CD14-positive monocyte (primary cell): ENCODE data around the gene CREBBP. TPM values are rescaled to one million over a fixed set of nuclear protein-coding genes. Genes with fewer than 3 reads are reported as not detected.

ENCODE experiments used
- DNase-seq, 3 donors: peaks; one replicate each; pipeline ENCODE4 v3.0.0-alpha.2; 2011 to 2022
- H2AFZ ChIP-seq: 2 replicates; pipeline ENCODE4 v1.6.0; 2012; ENCODE audit warnings: mild to moderate bottlenecking, low read depth, low read length, inconsistent platforms; ENCODE audit not compliant: insufficient read depth, poor library complexity, severe bottlenecking
- H3K27ac ChIP-seq, 2 donors: 1 replicate in 1 of 2; 2 replicates in 1 of 2; pipeline ENCODE4 v1.5.1; 2012 to 2013; ENCODE audit warnings: low read length in 2 of 2, control low read depth in 1 of 2, inconsistent platforms in 1 of 2, low read depth in 1 of 2, mild to moderate bottlenecking in 1 of 2
- H3K27me3 ChIP-seq, 2 donors: one replicate each; pipeline versions ENCODE4 v1.6.0 to v1.6.1; 2011 to 2013; ENCODE audit warnings: low read length in 2 of 2; ENCODE audit not compliant: control insufficient read depth in 2 of 2, insufficient read depth in 2 of 2
- H3K36me3 ChIP-seq, 2 donors: replicated peaks in 1 of 2; 1 replicate in 1 of 2; 2 replicates in 1 of 2; pipeline versions ENCODE4 v1.5.1 to v1.6.1; 2012 to 2013; ENCODE audit warnings: low read length in 2 of 2, control low read depth in 1 of 2, inconsistent platforms in 1 of 2, mild to moderate bottlenecking in 1 of 2; ENCODE audit not compliant: insufficient read depth in 2 of 2, control insufficient read depth in 1 of 2
- H3K4me1 ChIP-seq, 2 donors: 1 replicate in 1 of 2; 2 replicates in 1 of 2; pipeline versions ENCODE4 v1.5.1 to v1.6.1; 2012 to 2013; ENCODE audit warnings: low read length in 2 of 2, control low read depth in 1 of 2, inconsistent platforms in 1 of 2, mild to moderate bottlenecking in 1 of 2, moderate library complexity in 1 of 2; ENCODE audit not compliant: insufficient read depth in 2 of 2, control insufficient read depth in 1 of 2
- H3K4me2 ChIP-seq: replicated peaks from 2 replicates; pipeline ENCODE3; 2012; ENCODE audit warnings: low read length, moderate library complexity, mild to moderate bottlenecking; ENCODE audit not compliant: poor library complexity, severe bottlenecking; ENCODE audit errors: extremely low read depth
- H3K4me3 ChIP-seq, 3 experiments: fragments of 200-600 bp in 1 of 3; sonication (generic) in 1 of 3; replicated peaks in 1 of 3; 1 replicate in 2 of 3; 2 replicates in 1 of 3; pipeline ENCODE4 v1.5.1; 2011 to 2013; ENCODE audit warnings: low read length in 3 of 3, mild to moderate bottlenecking in 3 of 3, control low read depth in 2 of 3, low read depth in 2 of 3, inconsistent platforms in 1 of 3, moderate library complexity in 1 of 3
- H3K79me2 ChIP-seq: 2 replicates; pipeline ENCODE4 v1.6.0; 2012; ENCODE audit warnings: mild to moderate bottlenecking, control low read depth, inconsistent platforms, low read length, moderate library complexity; ENCODE audit not compliant: insufficient read depth
- H3K9ac ChIP-seq: 2 replicates; pipeline ENCODE4 v1.6.0; 2017; ENCODE audit warnings: low read length, mild to moderate bottlenecking; ENCODE audit not compliant: insufficient read depth, poor library complexity, severe bottlenecking
- H3K9me3 ChIP-seq, 2 donors: replicated peaks in 1 of 2; 1 replicate in 1 of 2; 2 replicates in 1 of 2; pipeline versions ENCODE4 v1.5.1 to v1.6.1; 2012 to 2013; ENCODE audit warnings: low read length in 2 of 2, control low read depth in 1 of 2; ENCODE audit not compliant: control insufficient read depth in 1 of 2, insufficient read depth in 1 of 2
- H4K20me1 ChIP-seq: 2 replicates; pipeline ENCODE4 v1.6.0; 2012; ENCODE audit warnings: mild to moderate bottlenecking, low read length, control low read depth, moderate library complexity; ENCODE audit not compliant: insufficient read depth
- H3K27ac Mint-ChIP-seq, 7 donors: one replicate each; pipeline ENCODE4 v1.8.0; 2020; ENCODE audit warnings: mild to moderate bottlenecking in 7 of 7, mixed read lengths in 7 of 7, moderate library complexity in 6 of 7, inconsistent platforms in 2 of 7
- H3K27me3 Mint-ChIP-seq, 3 donors: one replicate each; pipeline ENCODE4 v1.8.0; 2021 to 2022; ENCODE audit warnings: low read depth in 3 of 3, mild to moderate bottlenecking in 3 of 3, mixed read lengths in 3 of 3, moderate library complexity in 3 of 3, inconsistent platforms in 1 of 3
- H3K36me3 Mint-ChIP-seq, 2 donors: one replicate each; pipeline ENCODE4 v1.8.0; 2020; ENCODE audit warnings: mixed read lengths in 2 of 2, inconsistent platforms in 1 of 2, mild to moderate bottlenecking in 1 of 2
- H3K4me1 Mint-ChIP-seq: one replicate; pipeline ENCODE4 v1.8.0; 2020; ENCODE audit warnings: mild to moderate bottlenecking, mixed read lengths
- H3K4me3 Mint-ChIP-seq, 2 donors: one replicate each; pipeline ENCODE4 v1.8.0; 2020; ENCODE audit warnings: mild to moderate bottlenecking in 2 of 2, mixed read lengths in 2 of 2, moderate library complexity in 1 of 2
- H3K9me3 Mint-ChIP-seq, 7 donors: one replicate each; pipeline ENCODE4 v1.8.0; 2020 to 2022; ENCODE audit warnings: mixed read lengths in 7 of 7, mild to moderate bottlenecking in 6 of 7, moderate library complexity in 6 of 7, inconsistent platforms in 2 of 7
- CTCF ChIP-seq: fragments of 200-600 bp; IDR thresholded peaks from one replicate; pipeline ENCODE4 v1.8.0; 2022; ENCODE audit warnings: antibody characterized with exemption, mild to moderate bottlenecking
- WGBS: methylation state at CpG from one replicate; pipeline ENCODE4 v1.1.5; 2013; ENCODE audit warnings: missing lambda C conversion rate; ENCODE audit not compliant: insufficient coverage; 5-methylcytosine and 5-hydroxymethylcytosine counted together
- intact Hi-C, 2 donors: fragments of 100-400 bp; cut with micrococcal nuclease; formaldehyde crosslinking; loops; one replicate each; pipeline versions ENCODE4 v1.15.0 to v1.15.1; 2023
- polyA plus RNA-seq, 3 donors: library from polyadenylated mRNA; depleted of rRNA in 1 of 3; unstranded in 2 of 3; stranded (reverse) in 1 of 3; fragments of 300-500 nt in 2 of 3; fragments of >200 nt in 1 of 3; fragmentation: Illumina TruSeq in 2 of 3; gene quantifications; 1 replicate in 2 of 3; 2 replicates in 1 of 3; pipeline ENCODE4 v1.2.3, GENCODE V29; 2012 to 2021

Gene CREBBP
- polyA plus RNA-seq, 3 donors, result 2.1 to 26.9 (median 6.2) TPM

GRCh38 chr16:3797904-3798811, 82.4 kb downstream of the CREBBP start:
- peaks cover 0 to 3% of the 10 kb centered on the region in 2 donors for H3K9me3 ChIP-seq
- H3K9ac ChIP-seq, result no peak overlapping the region
- H3K4me1 ChIP-seq, result peaks cover 10 to 18% of the 10 kb centered on the region in 2 donors
- WGBS, result no CpG with 5 or more reads among the region's 10 CpGs
- peaks cover 99% of the 10 kb centered on the region for H4K20me1 ChIP-seq
- Mint-ChIP-seq H3K27me3 (peaks cover 0 to 1% (median 0%) of the 10 kb centered on the region in 3 donors), H3K9me3 (peaks cover 0 to 7% (median 3%) of the 10 kb centered on the region in 7 donors), H3K36me3 (peaks cover 16% of the 10 kb centered on the region in 2 donors), H3K27ac (peak overlapping the region in 5 of 7 donors; percentile 21 to 75 (median 58)), H3K4me3 (no peak overlapping the region), H3K4me1 (peaks cover 44% of the 10 kb centered on the region)
- H2AFZ ChIP-seq, result no peak overlapping the region
- no peak overlapping the region for H3K4me3 ChIP-seq
- peak overlapping the region in 1 of 2 donors; percentile 1 for H3K27ac ChIP-seq
- intact Hi-C loops, result no loop called here
- no peaks in the 10 kb centered on the region for H3K27me3 ChIP-seq
- no peak for TF ChIP-seq CTCF
- H3K4me2 ChIP-seq, result no peak overlapping the region
- peaks cover 98% of the 10 kb centered on the region for H3K79me2 ChIP-seq
- no peak for DNase-seq
- peaks cover 3 to 27% of the 10 kb centered on the region in 2 donors for H3K36me3 ChIP-seq

- DNase-seq, result no peak
- no CpG with 5 or more reads among the region's 1 CpG for WGBS
- Mint-ChIP-seq H3K27ac (no peak overlapping the region), H3K4me3 (no peak overlapping the region), H3K36me3 (peaks cover 20% of the 10 kb centered on the region in 2 donors), H3K4me1 (peaks cover 40% of the 10 kb centered on the region), H3K9me3 (peaks cover 0 to 7% (median 3%) of the 10 kb centered on the region in 7 donors), H3K27me3 (peaks cover 0 to 1% (median 0%) of the 10 kb centered on the region in 3 donors)
- Histone ChIP-seq H3K9ac (no peak overlapping the region), H2AFZ (no peak overlapping the region), H3K4me1 (peaks cover 10 to 18% of the 10 kb centered on the region in 2 donors), H3K4me3 (no peak overlapping the region), H3K27ac (no peak overlapping the region), H3K4me2 (no peak overlapping the region), H3K27me3 (no peaks in the 10 kb centered on the region), H3K36me3 (peaks cover 9 to 30% of the 10 kb centered on the region in 2 donors), H4K20me1 (peaks cover 100% of the 10 kb centered on the region), H3K9me3 (peaks cover 0 to 3% of the 10 kb centered on the region in 2 donors), H3K79me2 (peaks cover 100% of the 10 kb centered on the region)
- no peak for TF ChIP-seq CTCF
- intact Hi-C loops, result no loop called here
Measured at GRCh38 chr16:3797473-3797872, 83.0 kb downstream of the CREBBP start.
